GM08714 (cell line): Measurements from ENCODE around the gene SLC25A30.
"Not testable (repeated sequence)": the region's sequence is repeated elsewhere in the genome, so short reads cannot be mapped to it uniquely, and the experiment has no call there.

Source experiments
- H3K4me3 ChIP-seq: fragments of 200-500 bp; sonication (Bioruptor generic); 2 replicates; pipeline ENCODE4 v1.5.1; 2014; ENCODE audit warnings: mild to moderate bottlenecking, low read length, inconsistent platforms
- ZNF274 ChIP-seq: IDR thresholded peaks from 2 replicates; pipeline ENCODE4 v1.6.1; 2012; ENCODE audit warnings: mild to moderate bottlenecking, low read depth, low read length

Gene SLC25A30

DNA sequence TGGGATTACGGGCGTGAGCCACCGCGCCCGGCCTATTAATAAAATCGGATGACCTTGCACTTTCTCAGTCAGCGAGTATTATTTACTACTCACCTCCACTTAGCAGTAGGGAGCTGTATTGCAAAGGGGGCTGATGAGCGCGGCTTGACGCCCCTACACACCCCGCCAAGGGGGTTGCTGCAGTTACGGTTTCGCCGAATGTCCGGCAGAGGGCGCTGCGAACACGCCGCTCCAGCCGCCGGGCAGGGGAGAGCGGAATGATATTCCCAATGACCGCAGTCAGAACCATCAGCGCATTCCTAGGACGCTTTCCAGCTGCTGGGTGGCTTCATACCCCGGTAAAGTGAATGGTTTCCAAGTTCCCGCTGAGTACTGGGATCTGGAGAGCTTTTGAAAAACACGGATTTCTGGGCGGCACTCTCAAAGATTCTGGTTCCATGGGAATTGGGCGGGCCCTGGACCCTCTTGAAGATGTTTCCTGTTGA is 47.2 kb downstream of the SLC25A30 start:
- TF ChIP-seq ZNF274 = no peak
- H3K4me3 ChIP-seq = no peak overlapping the region

DNA sequence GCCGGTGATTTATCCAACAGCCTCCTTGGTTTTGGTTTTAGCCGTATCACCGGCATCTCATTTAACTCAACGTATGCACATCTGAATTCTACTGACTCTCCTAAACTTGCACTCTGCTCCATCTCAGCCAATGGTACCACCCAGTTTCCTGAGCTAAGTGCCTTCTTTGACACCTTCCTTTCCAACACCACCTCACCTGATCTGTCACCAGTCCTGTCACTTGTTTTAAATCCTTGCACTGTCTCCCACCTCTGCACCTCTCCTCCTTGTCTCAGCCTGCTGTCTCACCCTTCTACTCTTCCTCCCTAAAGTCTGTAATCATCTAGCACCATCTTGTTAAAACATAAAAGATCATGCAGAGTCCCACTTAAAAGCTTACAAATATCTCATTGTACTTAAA is 49.1 kb downstream of the SLC25A30 start:
- no peak for TF ChIP-seq ZNF274
- H3K4me3 ChIP-seq = no peak overlapping the region

DNA sequence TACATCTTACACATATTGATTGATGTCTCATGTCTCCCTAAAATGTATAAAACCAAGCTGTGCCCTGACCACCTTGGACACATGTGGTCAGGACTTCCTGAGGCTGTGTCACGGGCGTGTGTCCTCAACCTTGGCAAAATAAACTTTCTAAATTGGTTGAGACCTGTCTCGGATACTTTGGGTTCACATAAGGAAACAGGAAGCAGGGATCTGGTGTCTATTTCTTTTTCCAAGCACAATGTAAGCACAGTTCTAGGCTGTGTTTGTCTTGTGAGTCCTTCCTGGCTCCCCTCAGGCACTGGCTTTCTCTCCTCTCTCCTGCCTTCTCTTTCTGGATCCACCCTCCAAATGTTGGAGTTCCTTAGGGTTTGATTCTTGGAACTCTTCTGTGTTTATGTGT is 49.6 kb downstream of the SLC25A30 start:
- no peak for TF ChIP-seq ZNF274

DNA sequence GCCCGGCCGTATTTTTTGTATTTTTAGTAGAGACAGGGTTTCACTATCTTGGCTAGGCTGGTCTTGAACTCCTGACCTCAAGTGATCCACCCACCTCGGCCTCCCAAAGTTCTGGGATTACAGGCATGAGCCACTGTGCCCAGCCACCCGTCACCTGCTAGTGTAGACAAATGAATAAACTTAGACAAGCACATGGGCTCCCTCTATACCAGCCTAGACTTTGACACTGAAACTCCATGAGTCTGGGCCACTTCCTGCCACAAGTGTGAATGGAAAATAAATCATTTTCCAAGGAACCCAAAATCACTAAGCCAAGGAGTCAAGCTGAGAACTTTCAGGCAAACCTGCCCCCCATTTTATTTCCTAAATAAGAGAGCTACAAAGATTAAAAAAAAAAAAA is 50.2 kb downstream of the SLC25A30 start:
- H3K4me3 ChIP-seq = no peak overlapping the region
- TF ChIP-seq ZNF274 = no peak

More for the DNA sequence above, 49.6 kb downstream of the SLC25A30 start:
- H3K4me3 ChIP-seq = no peak overlapping the region

DNA sequence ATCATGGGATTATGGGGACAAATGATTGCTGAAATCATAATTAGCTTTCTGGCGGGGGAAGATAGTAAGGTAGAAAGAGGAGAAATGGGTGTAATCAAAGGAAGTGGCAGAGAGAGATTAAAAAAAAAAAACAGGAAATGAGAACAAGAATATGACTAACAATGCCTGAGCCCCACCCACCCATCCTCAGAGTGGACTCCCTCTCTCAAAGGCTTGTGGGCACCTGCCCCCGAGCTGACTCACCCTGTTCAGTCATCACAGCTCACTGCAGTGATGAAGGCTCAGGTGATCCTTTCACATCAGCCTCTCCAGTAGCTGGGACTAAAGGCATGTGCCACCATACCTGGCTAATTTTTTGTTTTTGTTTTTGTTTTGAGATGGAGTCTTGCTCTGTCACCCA is 50.8 kb downstream of the SLC25A30 start:
- TF ChIP-seq ZNF274 = no peak
- no peak overlapping the region for H3K4me3 ChIP-seq

DNA sequence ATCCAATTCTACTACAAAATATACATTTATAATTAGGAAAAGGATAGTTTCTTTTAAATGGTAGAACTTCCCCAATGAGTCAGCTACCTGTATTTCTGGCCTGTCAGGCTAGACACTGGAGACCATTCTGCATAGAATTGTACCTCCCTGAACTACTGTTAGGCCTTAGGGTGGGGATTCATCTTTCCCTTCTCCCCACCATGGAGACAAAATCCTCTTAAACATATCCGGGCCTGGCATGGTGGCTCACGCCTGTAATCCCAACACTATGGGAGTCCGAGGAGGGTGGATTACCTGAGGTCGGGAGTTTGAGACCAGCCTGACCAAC is 52.7 kb downstream of the SLC25A30 start:
- no peak for TF ChIP-seq ZNF274
- H3K4me3 ChIP-seq = no peak overlapping the region

DNA sequence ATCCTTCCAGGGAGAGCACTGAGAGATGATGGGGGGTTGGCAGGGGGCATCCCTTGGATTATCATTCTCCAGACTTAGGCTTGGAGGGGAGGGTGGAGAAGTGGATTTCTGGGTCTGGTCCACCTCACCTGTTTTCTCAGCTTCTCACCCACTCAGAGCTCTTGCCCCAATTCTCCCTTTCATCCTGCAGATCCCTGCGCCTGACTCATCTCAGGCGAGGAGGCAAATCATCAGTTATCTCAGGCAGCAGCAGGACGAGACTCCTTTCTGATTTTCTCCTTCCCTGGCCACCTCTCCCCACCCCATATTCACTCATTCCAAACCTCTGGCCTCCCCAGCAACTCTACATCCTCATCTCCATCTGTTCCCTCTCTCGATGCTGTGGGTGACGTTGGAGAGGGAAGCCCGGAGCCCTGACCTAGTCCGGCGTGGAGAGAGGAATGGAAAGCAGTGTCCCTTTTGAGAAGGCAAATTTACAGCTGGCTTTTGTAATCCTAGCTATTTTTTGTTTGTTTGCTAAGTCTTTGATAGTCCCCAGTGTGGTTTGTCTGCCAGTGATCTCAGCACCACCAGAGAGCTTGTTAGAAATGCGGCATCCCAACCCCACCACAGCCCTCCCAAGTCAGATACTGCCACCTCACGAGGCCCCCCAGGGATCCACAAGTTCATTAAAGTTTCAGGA is 53.2 kb downstream of the SLC25A30 start:
- no peak overlapping the region for H3K4me3 ChIP-seq
- TF ChIP-seq ZNF274 = no peak

DNA sequence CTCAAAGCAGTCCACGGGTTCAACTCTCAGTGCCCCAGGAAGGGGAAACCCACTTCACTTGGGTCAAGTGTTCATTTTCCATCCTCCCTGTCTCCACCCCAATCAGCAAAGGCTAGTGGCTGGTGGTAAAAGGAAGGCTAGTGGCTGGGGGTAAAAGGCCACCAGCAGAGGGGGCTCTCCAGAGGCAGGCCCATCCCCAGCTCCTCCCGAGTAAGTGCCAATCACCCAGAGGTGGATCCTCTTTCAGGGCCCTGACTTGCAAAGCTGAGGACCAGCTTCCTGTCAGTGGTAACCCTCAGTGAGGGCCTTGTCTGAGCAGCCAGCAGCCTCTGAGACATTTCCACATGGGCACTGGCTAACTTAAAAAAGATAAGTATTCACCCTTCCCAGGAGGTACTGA is 55.2 kb downstream of the SLC25A30 start:
- H3K4me3 ChIP-seq = no peak overlapping the region
- no peak for TF ChIP-seq ZNF274

DNA sequence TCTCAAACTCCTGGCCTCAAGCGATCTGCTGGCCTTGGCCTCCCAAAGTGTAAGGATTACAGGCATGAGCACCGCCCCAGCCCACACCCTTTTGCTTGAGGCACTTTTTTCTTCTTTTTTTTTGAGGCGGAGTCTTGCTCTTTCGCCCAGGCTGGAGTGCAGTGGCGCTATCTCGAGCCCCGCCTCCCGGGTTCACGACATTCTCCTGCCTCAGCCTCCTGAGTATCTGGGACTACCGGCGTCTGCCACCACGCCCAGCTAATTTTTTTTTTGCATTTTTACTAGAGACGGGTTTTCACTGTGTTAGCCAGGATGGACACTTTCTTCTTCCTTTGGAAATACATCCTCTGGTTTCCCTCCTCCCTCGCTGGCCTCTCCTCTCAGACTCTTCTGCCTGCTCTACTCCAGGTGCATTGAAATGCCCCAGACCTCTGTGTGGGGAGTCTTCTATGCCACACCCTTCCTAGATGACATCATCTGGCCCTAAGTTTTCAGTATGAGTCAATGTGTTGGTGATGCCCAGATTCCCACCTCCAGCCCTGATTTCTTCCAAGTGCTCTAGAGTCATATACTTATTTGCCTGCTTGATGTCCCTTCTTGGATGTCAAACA is 56.5 kb downstream of the SLC25A30 start:
- no peak for TF ChIP-seq ZNF274
- no peak overlapping the region for H3K4me3 ChIP-seq

DNA sequence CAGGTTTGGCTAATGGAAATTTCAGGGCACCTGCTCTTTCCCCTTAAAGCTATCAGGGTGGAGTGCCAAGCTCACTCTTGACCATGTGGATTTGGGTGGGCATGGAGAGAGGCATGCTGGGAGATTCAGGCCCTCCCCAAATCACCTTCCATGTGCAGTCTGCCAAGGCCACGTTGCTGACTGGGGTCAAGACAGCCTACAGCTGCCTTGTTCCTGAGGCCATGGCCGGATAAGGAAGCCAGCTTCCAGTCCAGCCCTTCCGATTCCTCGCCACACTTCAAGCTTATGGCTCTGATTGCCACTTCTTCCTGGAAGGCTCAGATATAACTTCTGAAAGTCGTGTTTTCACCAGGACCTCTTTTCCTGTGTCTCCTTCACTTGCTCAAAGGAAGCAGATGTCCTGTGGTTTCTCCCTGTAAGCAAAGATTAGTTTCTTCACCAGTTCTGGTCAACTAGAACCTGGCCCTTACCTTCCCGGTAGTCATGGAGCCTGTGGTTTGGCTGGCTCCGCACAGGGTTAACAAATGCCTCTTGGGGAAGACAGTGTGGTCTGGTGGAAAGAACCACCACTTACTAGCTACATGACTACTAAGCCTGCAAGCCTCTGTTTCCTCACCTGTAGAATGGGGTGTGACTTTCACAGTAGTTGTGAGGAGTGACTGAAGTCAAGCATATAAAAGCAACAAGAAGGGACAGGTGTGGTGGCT is 61.1 kb downstream of the SLC25A30 start:
- H3K4me3 ChIP-seq = no peak overlapping the region
- TF ChIP-seq ZNF274 = no peak

DNA sequence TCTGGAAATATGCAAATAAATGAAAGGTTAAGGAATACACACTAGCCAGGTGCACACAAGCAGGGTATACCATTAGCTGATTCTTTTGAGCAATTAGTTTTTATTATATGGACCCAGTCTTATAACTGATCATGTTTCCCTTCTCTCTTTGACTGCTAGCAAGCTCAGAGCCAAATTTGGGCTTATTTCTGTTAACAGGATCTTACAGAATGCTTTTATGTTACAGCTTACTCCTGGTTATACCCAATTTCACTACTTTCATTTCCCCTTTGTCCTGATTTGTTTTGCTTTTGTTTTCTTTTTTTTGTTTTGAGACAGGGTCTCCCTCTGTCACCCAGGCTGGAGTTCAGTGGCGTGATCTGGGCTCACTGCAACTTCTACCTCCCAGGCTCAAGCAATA is 64.3 kb downstream of the SLC25A30 start:
- no peak for TF ChIP-seq ZNF274
- H3K4me3 ChIP-seq = no peak overlapping the region

DNA sequence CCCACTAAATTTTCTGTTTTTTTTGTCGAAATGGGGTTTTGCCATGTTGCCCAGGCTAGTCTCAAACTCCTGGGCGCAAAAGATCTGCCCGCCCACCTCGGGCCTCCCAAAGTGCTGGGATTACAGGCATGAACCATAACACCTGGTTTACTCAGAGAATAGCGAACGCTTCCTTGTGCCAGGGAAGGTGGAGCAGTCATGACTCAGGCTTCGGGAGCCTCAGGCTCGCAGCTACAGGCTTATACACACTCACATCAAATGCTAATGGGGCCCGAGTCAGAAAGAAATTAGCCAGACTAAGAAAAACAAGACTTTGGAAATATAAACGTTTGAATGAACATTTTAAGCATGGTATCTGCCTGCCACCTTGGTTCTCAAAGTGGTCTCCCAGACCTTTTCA is 66.1 kb downstream of the SLC25A30 start:
- no peak overlapping the region for H3K4me3 ChIP-seq
- no peak for TF ChIP-seq ZNF274

DNA sequence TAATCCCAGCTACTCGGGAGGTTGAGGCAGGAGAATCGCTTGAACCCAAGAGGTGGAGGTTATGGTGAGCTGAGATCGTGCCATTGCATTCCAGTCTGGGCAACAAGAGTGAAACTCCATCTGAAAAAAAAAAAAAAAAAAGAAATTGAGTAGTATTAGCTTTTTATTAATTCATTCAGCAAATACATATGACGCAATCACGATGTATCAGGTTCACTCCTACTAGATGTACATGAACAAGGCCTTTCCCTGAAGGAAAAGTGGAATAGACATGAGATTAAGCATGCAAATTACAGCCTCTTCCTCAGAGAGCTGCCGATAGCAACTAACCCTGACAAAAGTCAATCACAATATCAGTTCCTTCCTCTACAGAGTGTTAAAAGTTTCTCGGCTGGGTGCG is 68.0 kb downstream of the SLC25A30 start:
- H3K4me3 ChIP-seq = no peak overlapping the region
- TF ChIP-seq ZNF274 = no peak

DNA sequence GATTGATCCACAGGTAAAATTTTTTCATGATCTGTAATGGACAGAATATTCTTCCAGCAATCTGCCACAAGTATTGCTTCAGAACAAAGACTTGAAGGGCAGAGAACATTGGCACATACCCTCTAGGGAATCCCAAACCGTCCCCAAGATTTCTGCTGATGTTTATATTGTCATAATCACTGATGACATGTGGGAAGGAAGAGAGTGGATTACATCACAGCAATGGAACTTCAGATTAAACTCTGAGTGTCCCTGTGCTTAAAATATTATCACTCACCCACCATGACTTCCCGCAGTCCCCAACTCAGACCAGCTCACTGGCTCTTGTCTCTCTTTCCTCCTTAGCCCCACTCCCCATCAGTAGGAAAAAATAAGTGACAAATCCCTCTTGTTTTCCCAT is 68.7 kb downstream of the SLC25A30 start:
- H3K4me3 ChIP-seq = no peak overlapping the region
- TF ChIP-seq ZNF274 = no peak

DNA sequence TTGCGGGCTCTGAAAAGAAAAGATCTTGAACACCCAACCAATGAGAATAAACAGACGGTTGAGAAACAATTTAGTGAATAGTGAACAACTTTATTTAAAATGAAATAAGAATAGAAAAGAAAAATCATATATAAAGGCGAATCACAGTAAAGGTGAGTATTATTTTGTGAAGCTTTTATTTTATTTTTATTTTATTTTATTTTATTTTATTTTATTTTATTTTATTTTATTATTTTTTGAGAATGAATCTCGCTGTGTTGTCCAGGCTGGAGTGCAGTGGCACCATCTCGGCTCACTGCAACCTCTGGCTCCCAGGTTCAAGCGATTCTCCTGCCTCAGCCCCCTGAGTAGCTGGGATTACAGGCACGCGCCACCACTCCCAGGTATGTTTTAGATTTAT is 74.1 kb downstream of the SLC25A30 start:
- H3K4me3 ChIP-seq = not testable (repeated sequence)
